Endothelial cell of umbilical vein (primary cell): Measurements from ENCODE around the gene ITGA3. TPM values are rescaled to one million over a fixed set of nuclear protein-coding genes. Genes with fewer than 3 reads are reported as not detected.

Experiments used
- BruUV-seq: library from RNA; stranded (reverse); fragments of 400-500 nt; replicated peaks from 2 replicates; lab custom pipeline; 2021; lab: Mats Ljungman, UMichigan
- CTCF ChIA-PET: fragments of 300-600, 350-600 bp; sonication (Branson Sonifier 250); formaldehyde crosslinking; loops from one replicate; lab custom pipeline; 2021; ENCODE audit warnings: antibody characterized with exemption, inconsistent platforms; lab: Charles Lee
- POLR2A ChIA-PET: fragments of 300-600, 350-600 bp; sonication (Branson Sonifier 250); formaldehyde crosslinking; loops from one replicate; lab custom pipeline; 2021; ENCODE audit warnings: antibody characterized with exemption, inconsistent platforms; lab: Charles Lee
- DNase-seq: peaks from one replicate; pipeline ENCODE4 v3.0.0-alpha.2; 2011; ENCODE audit warnings: low read depth, low spot score
- FAIRE-seq: peaks from 2 replicates; lab custom pipeline; 2011; peaks lifted over from hg19 to GRCh38; lab: Jason Lieb, UNC
- H2AFZ ChIP-seq: 2 replicates; pipeline ENCODE4 v1.6.0; 2012; ENCODE audit warnings: low read depth, low read length, control low read depth, inconsistent platforms
- H3K27ac ChIP-seq: 2 replicates; pipeline ENCODE4 v1.5.1; 2011; ENCODE audit warnings: low read depth, mild to moderate bottlenecking, control low read depth, low read length, moderate library complexity; ENCODE audit not compliant: insufficient read depth
- H3K27me3 ChIP-seq, 2 experiments: 2 replicates each; pipeline versions ENCODE4 v1.6.0 to v1.6.1; 2011; ENCODE audit warnings: low read length in 2 of 2, mixed read lengths in 1 of 2; ENCODE audit not compliant: control insufficient read depth in 2 of 2, insufficient read depth in 2 of 2
- H3K36me3 ChIP-seq, 2 experiments: 2 replicates in 1 of 2; 3 replicates in 1 of 2; pipeline ENCODE4 v1.5.1; 2011; ENCODE audit warnings: low read length in 2 of 2, mild to moderate bottlenecking in 1 of 2, moderate library complexity in 1 of 2; ENCODE audit not compliant: control insufficient read depth in 2 of 2, insufficient read depth in 2 of 2; ENCODE audit errors: extremely low read depth in 1 of 2
- H3K4me1 ChIP-seq: 3 replicates; pipeline ENCODE4 v1.5.1; 2011; ENCODE audit warnings: mild to moderate bottlenecking, low read length; ENCODE audit not compliant: control insufficient read depth, insufficient read depth; ENCODE audit errors: extremely low read depth
- H3K4me2 ChIP-seq: 2 replicates; pipeline ENCODE4 v1.6.1; 2011; ENCODE audit warnings: low read length, control low read depth, mixed read lengths; ENCODE audit not compliant: insufficient read depth
- H3K4me3 ChIP-seq, 3 experiments: fragments of 200-600 bp in 1 of 3; sonication (generic), shearing (Covaris generic) in 1 of 3; replicated peaks in 1 of 3; 2 replicates each; pipeline ENCODE4 v1.5.1; 2011 to 2016; ENCODE audit warnings: control low read depth in 3 of 3, low read length in 3 of 3, mild to moderate bottlenecking in 2 of 3, inconsistent platforms in 1 of 3, low read depth in 1 of 3, moderate library complexity in 1 of 3; ENCODE audit not compliant: insufficient read depth in 1 of 3
- H3K79me2 ChIP-seq: 2 replicates; pipeline ENCODE4 v1.6.0; 2012; ENCODE audit warnings: low read length, inconsistent platforms; ENCODE audit not compliant: control insufficient read depth, insufficient read depth
- H3K9ac ChIP-seq: replicated peaks from 2 replicates; pipeline ENCODE3; 2011; ENCODE audit warnings: low read length, control low read depth; ENCODE audit not compliant: insufficient read depth; ENCODE audit errors: extremely low read depth
- H3K9me1 ChIP-seq: replicated peaks from 3 replicates; pipeline ENCODE4 v1.6.0; 2011; ENCODE audit warnings: mild to moderate bottlenecking, low read length; ENCODE audit not compliant: control insufficient read depth, insufficient read depth; ENCODE audit errors: extremely low read depth
- H3K9me3 ChIP-seq: replicated peaks from 2 replicates; pipeline ENCODE4 v1.5.1; 2012; ENCODE audit warnings: low read length, inconsistent platforms; ENCODE audit not compliant: control insufficient read depth, insufficient read depth
- H4K20me1 ChIP-seq: replicated peaks from 2 replicates; pipeline ENCODE3; 2011; ENCODE audit warnings: mild to moderate bottlenecking, low read length; ENCODE audit not compliant: control insufficient read depth, insufficient read depth; ENCODE audit errors: extremely low read depth
- EZH2 ChIP-seq: IDR thresholded peaks from 2 replicates; pipeline ENCODE4 v1.6.1; 2012; ENCODE audit warnings: borderline replicate concordance, low read depth, mild to moderate bottlenecking, moderate library complexity, low read length, inconsistent platforms; ENCODE audit not compliant: severe bottlenecking
- GATA2 ChIP-seq: IDR thresholded peaks from 2 replicates; pipeline ENCODE4 v1.7.0; 2011; ENCODE audit warnings: low read depth, mild to moderate bottlenecking, moderate library complexity, mixed read lengths, low read length; ENCODE audit not compliant: insufficient read length, insufficient read depth
- JUN ChIP-seq: IDR thresholded peaks from 2 replicates; pipeline ENCODE4 v1.6.1; 2011; ENCODE audit warnings: borderline replicate concordance, low read depth; ENCODE audit not compliant: insufficient read length, insufficient read depth
- MYC ChIP-seq: IDR thresholded peaks from one replicate; pipeline ENCODE4 v1.6.1; 2011; ENCODE audit warnings: mild to moderate bottlenecking, low read depth, low read length
- POLR2A ChIP-seq: IDR thresholded peaks from 2 replicates; pipeline ENCODE4 v1.6.1; 2012; ENCODE audit warnings: low read depth, mild to moderate bottlenecking, control low read depth, low read length
- POLR2AphosphoS5 ChIP-seq: IDR thresholded peaks from 2 replicates; pipeline ENCODE4 v1.6.1; 2012; ENCODE audit warnings: low read depth, mild to moderate bottlenecking, control low read depth, low read length, moderate library complexity; ENCODE audit not compliant: insufficient read depth
- dilution Hi-C: fragments of 300-500 bp; cut with MboI; formaldehyde crosslinking; loops from one replicate; pipeline ENCODE4 v1.15.0; 2019; ENCODE audit warnings: low sequenced_read_pairs; ENCODE audit not compliant: extremely low pct_ligation_motif_present
- intact Hi-C: fragments of 100-400 bp; cut with micrococcal nuclease; formaldehyde crosslinking; loops from one replicate; pipeline ENCODE4 v1.10.0; 2022
- polyA plus RNA-seq, 4 experiments: library from polyadenylated mRNA; depleted of rRNA in 3 of 4; stranded (reverse) in 3 of 4; unstranded in 1 of 4; fragments of >200 nt; gene quantifications; 2 replicates each; pipeline versions ENCODE4 v1.2.1 to v1.2.3, GENCODE V29; 2011 to 2012; ENCODE audit warnings: missing spikeins in 1 of 4
- total RNA-seq: library from RNA; stranded (reverse); gene quantifications from 2 replicates; pipeline ENCODE4 v1.2.3, GENCODE V29; 2021
- TF ChIP-seq, protein P1 (sequence below): IDR thresholded peaks from 2 replicates; pipeline ENCODE4 v1.6.1; 2011; ENCODE audit not compliant: insufficient read depth, insufficient read length
- TF ChIP-seq, protein P2 (sequence below), 2 donors: IDR thresholded peaks; 1 replicate in 1 of 2; 2 replicates in 1 of 2; pipeline ENCODE4 v1.5.1; 2011; ENCODE audit warnings: low read length in 2 of 2, mild to moderate bottlenecking in 2 of 2, moderate library complexity in 2 of 2, control low read depth in 1 of 2, inconsistent platforms in 1 of 2, low read depth in 1 of 2; ENCODE audit not compliant: insufficient read depth in 1 of 2; ENCODE audit errors: extremely low read depth in 1 of 2

The ITGA3 gene
- total and polyA plus RNA-seq, 2 donors (not counting 3 experiments of a cell fraction or from before 2014, with no cell fraction given) = 92.7 to 112 TPM

DNA sequence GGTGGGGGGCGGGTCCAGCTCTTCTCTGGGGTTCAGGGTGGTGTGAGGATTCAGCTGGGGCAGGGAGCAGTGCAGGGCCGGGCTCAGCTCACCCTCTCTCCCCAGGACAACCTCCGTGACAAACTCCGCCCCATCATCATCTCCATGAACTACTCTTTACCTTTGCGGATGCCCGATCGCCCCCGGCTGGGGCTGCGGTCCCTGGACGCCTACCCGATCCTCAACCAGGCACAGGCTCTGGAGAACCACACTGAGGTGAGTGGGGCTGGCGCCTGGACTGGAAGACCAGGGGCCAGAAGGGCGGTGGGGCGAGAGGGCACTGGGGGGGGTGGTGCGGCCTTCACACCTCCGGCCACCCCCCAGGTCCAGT, 20.3 kb downstream of the ITGA3 start:
- intact Hi-C loops (no loop called here), dilution Hi-C loops (no loop called here)
- TF ChIP-seq POLR2AphosphoS5 (no peak), MYC (no peak), GATA2 (no peak), POLR2A (no peak), JUN (no peak), EZH2 (no peak)
- TF ChIP-seq, protein P1, sequence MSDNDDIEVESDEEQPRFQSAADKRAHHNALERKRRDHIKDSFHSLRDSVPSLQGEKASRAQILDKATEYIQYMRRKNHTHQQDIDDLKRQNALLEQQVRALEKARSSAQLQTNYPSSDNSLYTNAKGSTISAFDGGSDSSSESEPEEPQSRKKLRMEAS = no peak
- TF ChIP-seq, protein P2, sequence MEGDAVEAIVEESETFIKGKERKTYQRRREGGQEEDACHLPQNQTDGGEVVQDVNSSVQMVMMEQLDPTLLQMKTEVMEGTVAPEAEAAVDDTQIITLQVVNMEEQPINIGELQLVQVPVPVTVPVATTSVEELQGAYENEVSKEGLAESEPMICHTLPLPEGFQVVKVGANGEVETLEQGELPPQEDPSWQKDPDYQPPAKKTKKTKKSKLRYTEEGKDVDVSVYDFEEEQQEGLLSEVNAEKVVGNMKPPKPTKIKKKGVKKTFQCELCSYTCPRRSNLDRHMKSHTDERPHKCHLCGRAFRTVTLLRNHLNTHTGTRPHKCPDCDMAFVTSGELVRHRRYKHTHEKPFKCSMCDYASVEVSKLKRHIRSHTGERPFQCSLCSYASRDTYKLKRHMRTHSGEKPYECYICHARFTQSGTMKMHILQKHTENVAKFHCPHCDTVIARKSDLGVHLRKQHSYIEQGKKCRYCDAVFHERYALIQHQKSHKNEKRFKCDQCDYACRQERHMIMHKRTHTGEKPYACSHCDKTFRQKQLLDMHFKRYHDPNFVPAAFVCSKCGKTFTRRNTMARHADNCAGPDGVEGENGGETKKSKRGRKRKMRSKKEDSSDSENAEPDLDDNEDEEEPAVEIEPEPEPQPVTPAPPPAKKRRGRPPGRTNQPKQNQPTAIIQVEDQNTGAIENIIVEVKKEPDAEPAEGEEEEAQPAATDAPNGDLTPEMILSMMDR (IDR thresholded peaks at IDR 0.05; ENCODE audit: extremely low read depth in 1 of 2, insufficient read depth in 1 of 2, low read depth in 1 of 2, low read length in 2 of 2) = no peak
- DNase-seq (no peak), FAIRE-seq (no peak)
- Histone ChIP-seq H3K4me2 (no peak overlapping the region), H3K27ac (no peak overlapping the region), H3K9me1 (no peaks in the 10 kb centered on the region), H3K4me3 (no peak overlapping the region), H2AFZ (no peak overlapping the region), H3K9me3 (no peaks in the 10 kb centered on the region), H4K20me1 (no peaks in the 10 kb centered on the region), H3K4me1 (no peaks in the 10 kb centered on the region), H3K79me2 (no peaks in the 10 kb centered on the region), H3K9ac (no peak overlapping the region), H3K36me3 (peaks cover 7 to 55% of the 10 kb centered on the region in 2 experiments), H3K27me3 (no peaks in the 10 kb centered on the region)
- ChIA-PET CTCF (interaction anchor here (1.1 to 7.8 kb wide), 2 partner anchors 18 to 48 kb away, joined by 4 to 84 read pairs; no protein-coding TSS in a partner anchor), POLR2A (no interaction called here)
- no TSS peak for BruUV-seq
